CD4-positive, alpha-beta T cell (primary cell): ENCODE data around the gene ZBTB47. TPM values are rescaled to one million over a fixed set of nuclear protein-coding genes. Genes with fewer than 3 reads are reported as not detected.

Experiments
- ATAC-seq: fragments of 200-7000 bp; cut with Tn5 transposase; one replicate; pipeline ENCODE4 v1.10.0; 2022; ENCODE audit warnings: mild to moderate bottlenecking; ENCODE audit not compliant: poor library complexity
- CTCF ChIA-PET: fragments of 350-600 bp; sonication (Branson Sonifier 250); formaldehyde crosslinking; loops from one replicate; lab custom pipeline; 2021; ENCODE audit warnings: antibody characterized with exemption, inconsistent platforms; lab: Charles Lee
- POLR2A ChIA-PET: fragments of 350-600 bp; sonication (Branson Sonifier 250); formaldehyde crosslinking; loops from one replicate; lab custom pipeline; 2021; ENCODE audit warnings: antibody characterized with exemption, inconsistent platforms; lab: Charles Lee
- DNase-seq, 14 experiments: peaks; one replicate each; pipeline ENCODE4 v3.0.0-alpha.2; 2013 to 2020; ENCODE audit warnings: mixed read lengths in 2 of 14
- H3K27ac ChIP-seq, 2 donors: one replicate each; pipeline versions ENCODE4 v1.5.1 to v1.7.0; 2013; ENCODE audit warnings: low read length in 2 of 2, low read depth in 1 of 2, mild to moderate bottlenecking in 1 of 2
- H3K27me3 ChIP-seq, 2 experiments: 1 replicate in 1 of 2; 2 replicates in 1 of 2; pipeline versions ENCODE4 v1.6.1 to v1.7.0; 2013; ENCODE audit warnings: low read length in 2 of 2, control low read depth in 1 of 2, mild to moderate bottlenecking in 1 of 2, moderate library complexity in 1 of 2; ENCODE audit not compliant: insufficient read depth in 2 of 2, control insufficient read depth in 1 of 2
- H3K36me3 ChIP-seq: one replicate; pipeline ENCODE4 v1.6.1; 2013; ENCODE audit warnings: low read length, control low read depth; ENCODE audit not compliant: insufficient read depth
- H3K4me1 ChIP-seq: one replicate; pipeline ENCODE4 v1.6.1; 2013; ENCODE audit warnings: low read length, control low read depth; ENCODE audit not compliant: insufficient read depth
- H3K4me3 ChIP-seq: one replicate; pipeline ENCODE4 v1.5.1; 2013; ENCODE audit warnings: mild to moderate bottlenecking, low read length, moderate library complexity
- H3K9me3 ChIP-seq, 2 experiments: 1 replicate in 1 of 2; 2 replicates in 1 of 2; pipeline versions ENCODE4 v1.6.1 to v1.7.0; 2013; ENCODE audit warnings: low read length in 2 of 2, mild to moderate bottlenecking in 2 of 2, control low read depth in 1 of 2, moderate library complexity in 1 of 2; ENCODE audit not compliant: control insufficient read depth in 1 of 2, insufficient read depth in 1 of 2
- H3K27ac Mint-ChIP-seq: one replicate; pipeline ENCODE4 v1.8.0; 2020; ENCODE audit warnings: mixed read lengths
- H3K27me3 Mint-ChIP-seq: one replicate; pipeline ENCODE4 v1.8.0; 2021; ENCODE audit warnings: mixed read lengths
- H3K36me3 Mint-ChIP-seq: one replicate; pipeline ENCODE4 v1.8.0; 2021; ENCODE audit warnings: low read depth, mixed read lengths
- H3K4me1 Mint-ChIP-seq: one replicate; pipeline ENCODE4 v1.8.0; 2021; ENCODE audit warnings: low read depth, mixed read lengths
- H3K4me3 Mint-ChIP-seq: one replicate; pipeline ENCODE4 v1.8.0; 2020; ENCODE audit warnings: mild to moderate bottlenecking, mixed read lengths
- H3K9me3 Mint-ChIP-seq: one replicate; pipeline ENCODE4 v1.8.0; 2020; ENCODE audit warnings: mixed read lengths
- intact Hi-C, 2 experiments: fragments of 100-400 bp; cut with DNase I in 1 of 2; cut with micrococcal nuclease in 1 of 2; formaldehyde crosslinking; loops; one replicate each; pipeline versions ENCODE4 v1.15.1 to v1.9.0; 2023 to 2025; cut with DNase I, micrococcal nuclease
- total RNA-seq, 174 experiments: library from RNA in 2 of 174; stranded (reverse) in 2 of 174; gene quantifications; one replicate each; pipeline ENCODE4 v1.2.3 and lab custom pipeline; 2021 to 2026
- TF ChIP-seq, protein P1 (sequence below): fragments of 200-600 bp; IDR thresholded peaks from one replicate; pipeline ENCODE4 v1.8.0; 2022; ENCODE audit warnings: antibody characterized with exemption, mild to moderate bottlenecking

Gene ZBTB47
- total RNA-seq, 2 experiments from 2014 or later: 0.47 to 0.80 TPM

DNA sequence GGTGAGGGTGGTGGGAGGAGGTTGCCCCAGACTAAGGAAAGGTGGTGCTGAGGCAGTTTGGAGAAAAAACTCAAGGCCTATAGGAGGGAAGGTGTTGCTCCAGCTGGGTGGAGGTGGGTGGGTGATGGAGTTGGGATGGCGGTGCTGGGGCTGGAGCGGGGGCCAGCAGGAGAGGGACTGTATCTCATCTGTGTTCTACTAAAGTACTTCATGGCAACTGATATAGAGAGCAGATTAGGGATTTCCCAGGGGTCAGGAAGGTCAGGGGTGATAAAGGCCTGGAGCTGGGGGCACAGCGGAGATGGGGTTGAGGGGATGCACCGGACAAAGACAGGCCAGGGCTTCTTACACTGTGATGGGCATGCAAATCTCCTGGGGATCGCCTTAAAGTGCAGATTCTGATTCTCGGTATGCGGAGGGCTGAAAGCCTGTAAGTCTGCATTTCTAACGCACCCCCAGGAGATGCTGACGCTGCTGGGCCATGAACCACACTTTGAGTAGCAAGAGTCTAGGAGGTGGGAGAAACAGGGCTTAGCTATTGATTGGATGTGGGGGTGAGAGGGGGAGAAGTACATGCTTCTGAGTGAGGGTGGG, 36.0 kb downstream of the ZBTB47 start:
- TF ChIP-seq, protein P1, sequence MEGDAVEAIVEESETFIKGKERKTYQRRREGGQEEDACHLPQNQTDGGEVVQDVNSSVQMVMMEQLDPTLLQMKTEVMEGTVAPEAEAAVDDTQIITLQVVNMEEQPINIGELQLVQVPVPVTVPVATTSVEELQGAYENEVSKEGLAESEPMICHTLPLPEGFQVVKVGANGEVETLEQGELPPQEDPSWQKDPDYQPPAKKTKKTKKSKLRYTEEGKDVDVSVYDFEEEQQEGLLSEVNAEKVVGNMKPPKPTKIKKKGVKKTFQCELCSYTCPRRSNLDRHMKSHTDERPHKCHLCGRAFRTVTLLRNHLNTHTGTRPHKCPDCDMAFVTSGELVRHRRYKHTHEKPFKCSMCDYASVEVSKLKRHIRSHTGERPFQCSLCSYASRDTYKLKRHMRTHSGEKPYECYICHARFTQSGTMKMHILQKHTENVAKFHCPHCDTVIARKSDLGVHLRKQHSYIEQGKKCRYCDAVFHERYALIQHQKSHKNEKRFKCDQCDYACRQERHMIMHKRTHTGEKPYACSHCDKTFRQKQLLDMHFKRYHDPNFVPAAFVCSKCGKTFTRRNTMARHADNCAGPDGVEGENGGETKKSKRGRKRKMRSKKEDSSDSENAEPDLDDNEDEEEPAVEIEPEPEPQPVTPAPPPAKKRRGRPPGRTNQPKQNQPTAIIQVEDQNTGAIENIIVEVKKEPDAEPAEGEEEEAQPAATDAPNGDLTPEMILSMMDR: no peak
- Mint-ChIP-seq H3K4me3 (no peak overlapping the region), H3K4me1 (no peaks in the 10 kb centered on the region), H3K27me3 (peaks cover 32% of the 10 kb centered on the region), H3K36me3 (no peaks in the 10 kb centered on the region), H3K9me3 (no peaks in the 10 kb centered on the region), H3K27ac (no peak overlapping the region)
- intact Hi-C loops: no loop called here
- no peak for DNase-seq
- ChIA-PET POLR2A (no interaction called here), CTCF (no interaction called here)
- Histone ChIP-seq H3K4me1 (no peaks in the 10 kb centered on the region), H3K36me3 (no peaks in the 10 kb centered on the region), H3K9me3 (no peaks in the 10 kb centered on the region), H3K27ac (no peak overlapping the region), H3K4me3 (no peak overlapping the region), H3K27me3 (peaks cover 0 to 2% of the 10 kb centered on the region in 2 experiments)
- no peak for ATAC-seq

DNA sequence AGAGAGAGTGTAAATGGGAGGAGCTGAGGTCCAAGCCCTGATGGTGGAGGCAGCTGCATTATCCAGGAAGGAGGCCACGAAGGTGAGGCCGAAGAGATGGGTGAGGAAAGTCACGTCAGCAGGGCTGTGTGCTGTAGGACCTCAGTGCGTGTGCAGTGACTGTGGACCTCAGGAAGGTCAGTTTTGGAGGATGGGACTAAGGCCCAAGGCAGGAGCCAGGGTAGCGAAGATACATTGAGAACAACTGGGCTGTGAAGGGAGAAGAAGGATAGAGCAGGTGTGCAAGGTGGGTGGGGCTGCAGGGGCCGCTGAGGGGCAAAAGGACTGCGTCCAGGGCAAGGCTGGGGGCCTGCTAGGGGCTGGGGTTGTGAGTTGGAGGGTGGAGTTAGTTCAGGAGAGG, 36.7 kb downstream of the ZBTB47 start:
- H3K9me3 ChIP-seq: no peaks in the 10 kb centered on the region
- POLR2A ChIA-PET: no interaction called here
- no peak overlapping the region for H3K27ac Mint-ChIP-seq
- H3K36me3 ChIP-seq: no peaks in the 10 kb centered on the region
- H3K4me1 ChIP-seq: no peaks in the 10 kb centered on the region
- no peaks in the 10 kb centered on the region for H3K4me1 Mint-ChIP-seq
- no peak overlapping the region for H3K4me3 Mint-ChIP-seq
- H3K9me3 Mint-ChIP-seq: no peaks in the 10 kb centered on the region
- ATAC-seq (no peak), DNase-seq (no peak)
- H3K27me3 ChIP-seq: peaks cover 0 to 2% of the 10 kb centered on the region in 2 experiments
- intact Hi-C loops: no loop called here
- H3K27ac ChIP-seq: no peak overlapping the region
- no peaks in the 10 kb centered on the region for H3K36me3 Mint-ChIP-seq
- H3K4me3 ChIP-seq: no peak overlapping the region
- H3K27me3 Mint-ChIP-seq: peaks cover 26% of the 10 kb centered on the region
- CTCF ChIA-PET: no interaction called here
- TF ChIP-seq, protein P1: no peak

DNA sequence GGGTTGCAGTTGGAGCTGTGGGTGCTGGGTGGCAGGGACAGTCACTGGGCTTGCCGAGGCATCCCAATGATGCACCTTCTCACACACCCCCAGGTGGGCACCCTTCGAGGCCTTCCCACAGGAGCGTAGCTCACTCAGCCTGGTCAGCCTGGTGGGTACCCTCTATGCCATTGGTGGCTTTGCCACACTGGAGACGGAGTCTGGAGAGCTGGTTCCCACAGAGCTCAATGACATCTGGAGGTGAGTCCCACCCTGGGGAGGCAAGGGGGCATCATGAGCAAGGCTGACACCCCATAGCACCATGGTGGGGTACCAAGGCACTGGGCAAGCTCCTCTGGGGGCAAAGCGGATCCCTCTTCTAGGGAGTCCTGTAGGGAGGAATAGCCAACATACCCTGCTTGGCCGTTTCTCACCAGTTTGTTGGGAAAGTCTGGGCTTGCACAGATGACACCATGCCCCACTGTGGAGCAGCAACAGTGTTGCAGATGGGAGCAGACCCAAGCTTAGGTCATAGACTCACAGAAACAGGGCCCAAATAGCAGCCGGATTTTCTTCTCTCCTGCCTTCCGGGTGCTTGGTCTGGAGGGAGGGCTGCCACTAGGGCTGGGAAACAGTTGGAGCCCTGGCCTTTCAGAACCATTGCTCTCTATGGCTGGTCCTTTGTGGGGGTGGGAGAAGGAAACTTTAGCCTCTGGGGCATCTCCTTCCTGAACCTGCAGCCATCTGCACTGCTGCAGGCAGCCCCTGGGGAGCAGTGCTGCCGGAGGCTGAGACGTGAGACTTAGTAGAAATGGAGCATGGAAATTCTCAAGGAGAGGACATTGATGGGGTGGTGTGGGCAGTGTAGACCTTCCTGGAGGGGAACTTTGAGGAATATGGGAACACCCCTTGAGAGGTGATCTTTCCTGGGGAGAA, 37.5 kb downstream of the ZBTB47 start:
- H3K36me3 ChIP-seq: no peaks in the 10 kb centered on the region
- Mint-ChIP-seq H3K4me3 (no peak overlapping the region), H3K27ac (no peak overlapping the region), H3K9me3 (no peaks in the 10 kb centered on the region), H3K27me3 (peaks cover 21% of the 10 kb centered on the region), H3K36me3 (no peaks in the 10 kb centered on the region), H3K4me1 (no peaks in the 10 kb centered on the region)
- ATAC-seq (no peak), DNase-seq (no peak)
- no peak overlapping the region for H3K27ac ChIP-seq
- no peaks in the 10 kb centered on the region for H3K9me3 ChIP-seq
- ChIA-PET POLR2A (no interaction called here), CTCF (no interaction called here)
- TF ChIP-seq, protein P1: no peak
- intact Hi-C loops: no loop called here
- no peaks in the 10 kb centered on the region for H3K4me1 ChIP-seq
- H3K4me3 ChIP-seq: no peak overlapping the region
- peaks cover 1 to 2% of the 10 kb centered on the region in 2 experiments for H3K27me3 ChIP-seq
